Mucosa of rectum (tissue), 2 donors: Measurements from ENCODE around the gene GANAB.
"Not testable (repeated sequence)": the region's sequence is repeated elsewhere in the genome, so short reads cannot be mapped to it uniquely, and the experiment has no call there.

Source experiments
- H3K27ac ChIP-seq, 2 donors: one replicate each; pipeline ENCODE4 v1.7.0; 2013; ENCODE audit warnings: inconsistent platforms in 2 of 2, low read depth in 2 of 2, low read length in 2 of 2
- H3K27me3 ChIP-seq, 2 donors: one replicate each; pipeline ENCODE4 v1.7.0; 2013; ENCODE audit warnings: low read length in 2 of 2; ENCODE audit not compliant: control insufficient read depth in 2 of 2, insufficient read depth in 2 of 2
- H3K36me3 ChIP-seq, 2 donors: one replicate each; pipeline ENCODE4 v1.7.0; 2013; ENCODE audit warnings: low read length in 2 of 2; ENCODE audit not compliant: control insufficient read depth in 2 of 2, insufficient read depth in 2 of 2
- H3K4me1 ChIP-seq, 2 donors: one replicate each; pipeline ENCODE4 v1.7.0; 2013; ENCODE audit warnings: low read length in 2 of 2, mild to moderate bottlenecking in 1 of 2; ENCODE audit not compliant: control insufficient read depth in 2 of 2, insufficient read depth in 2 of 2
- H3K4me3 ChIP-seq, 2 donors: one replicate each; pipeline ENCODE4 v1.7.0; 2013; ENCODE audit warnings: low read length in 2 of 2
- H3K9ac ChIP-seq, 2 donors: one replicate each; pipeline ENCODE4 v1.7.0; 2013; ENCODE audit warnings: low read length in 2 of 2, low read depth in 1 of 2, mild to moderate bottlenecking in 1 of 2
- H3K9me3 ChIP-seq, 2 donors: one replicate each; pipeline ENCODE4 v1.7.0; 2013; ENCODE audit warnings: low read length in 2 of 2; ENCODE audit not compliant: control insufficient read depth in 2 of 2
- donor health status: healthy.
- donor health status: Normal muscosa, but diverticular disease.

GANAB gene

DNA sequence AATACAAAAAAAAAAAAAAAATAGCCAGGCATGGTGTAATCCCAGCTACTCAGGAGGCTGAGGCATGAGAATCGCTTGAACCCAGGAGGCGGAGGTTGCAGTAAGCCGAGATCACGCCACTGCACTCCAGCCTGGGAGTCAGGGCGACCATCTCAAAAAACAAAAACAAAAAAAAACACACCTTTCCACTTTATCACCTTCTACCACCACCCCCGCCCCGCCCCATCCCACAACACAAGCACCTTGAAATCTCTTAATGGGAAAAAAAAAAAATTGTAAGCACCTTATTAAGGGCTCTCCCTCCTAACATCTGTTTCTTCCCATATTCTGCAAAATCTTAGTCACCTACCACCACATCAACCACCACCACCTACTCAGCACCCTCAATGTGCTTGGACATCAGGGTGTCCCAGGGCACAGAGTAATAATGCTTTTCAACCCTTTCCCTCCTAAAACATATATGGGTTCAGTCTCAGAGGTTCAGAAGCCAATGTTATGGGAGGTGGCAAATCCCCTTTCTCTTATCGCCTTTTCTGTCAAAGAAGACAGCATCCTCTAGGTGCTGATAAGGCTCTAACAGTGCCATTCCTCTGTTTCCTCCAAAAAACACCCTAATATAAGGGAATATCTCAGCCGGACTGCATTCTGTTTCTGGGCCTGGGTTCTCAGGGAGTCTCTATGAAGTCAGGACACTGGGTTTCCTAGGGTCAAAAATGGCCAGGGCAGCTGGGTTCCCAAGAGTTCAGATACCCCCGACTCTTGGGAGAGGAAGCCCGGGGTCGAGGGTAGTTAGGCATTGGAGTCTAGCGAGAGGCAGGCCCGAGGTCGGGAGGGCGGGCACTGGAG lies 6.0 kb upstream of the GANAB start:
- Histone ChIP-seq H3K4me3 (peak overlapping the region; percentile 91 to 92), H3K4me1 (peaks cover 12% of the 10 kb centered on the region in 2 donors), H3K36me3 (peaks cover 8 to 22% of the 10 kb centered on the region in 2 donors), H3K9ac (peak overlapping the region; percentile 83 to 92), H3K27ac (peak overlapping the region; percentile 82 to 90), H3K9me3 (no peaks in the 10 kb centered on the region), H3K27me3 (no peaks in the 10 kb centered on the region)

- H3K27me3 ChIP-seq, H3K4me3 ChIP-seq, H3K9me3 ChIP-seq, H3K27ac ChIP-seq, H3K9ac ChIP-seq: not testable (repeated sequence)
- Histone ChIP-seq H3K36me3 (peaks cover 8 to 22% of the 10 kb centered on the region in 2 donors), H3K4me1 (peaks cover 20 to 22% of the 10 kb centered on the region in 2 donors)
Observed at GRCh38 chr11:62650283-62650682, 3.9 kb upstream of the GANAB start.

GRCh38 chr11:62649486-62649885 lies 3.1 kb upstream of the GANAB start:
- Histone ChIP-seq H3K27me3 (no peaks in the 10 kb centered on the region), H3K9ac (no peak overlapping the region), H3K4me1 (peaks cover 23 to 27% of the 10 kb centered on the region in 2 donors), H3K27ac (no peak overlapping the region), H3K36me3 (peaks cover 8 to 23% of the 10 kb centered on the region in 2 donors), H3K4me3 (no peak overlapping the region), H3K9me3 (no peaks in the 10 kb centered on the region)

DNA sequence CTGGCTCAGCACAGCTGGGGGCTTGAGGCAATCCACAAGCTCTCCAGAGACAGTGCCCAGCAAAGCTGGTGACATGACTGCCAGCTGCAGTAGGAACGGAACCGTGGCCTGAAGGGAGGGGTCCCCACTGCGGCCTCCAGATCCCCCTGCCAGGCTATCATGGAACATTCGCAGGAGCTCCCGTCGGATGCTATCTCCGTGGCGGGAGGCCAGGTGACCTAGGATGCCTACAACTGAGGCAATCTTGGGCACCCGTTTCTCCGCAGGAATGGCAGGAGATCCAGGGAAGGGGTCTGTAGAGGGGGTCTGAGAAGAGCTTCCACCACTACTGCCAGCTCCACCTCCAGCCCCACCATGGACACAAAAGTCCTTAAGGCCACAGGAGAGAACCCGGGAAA lies 2.6 kb upstream of the GANAB start:
- H3K9me3 ChIP-seq: no peaks in the 10 kb centered on the region
- H3K27ac ChIP-seq: no peak overlapping the region
- H3K9ac ChIP-seq: no peak overlapping the region
- H3K4me3 ChIP-seq: no peak overlapping the region
- H3K4me1 ChIP-seq: peaks cover 23 to 27% of the 10 kb centered on the region in 2 donors
- peaks cover 8 to 25% of the 10 kb centered on the region in 2 donors for H3K36me3 ChIP-seq
- no peaks in the 10 kb centered on the region for H3K27me3 ChIP-seq

DNA sequence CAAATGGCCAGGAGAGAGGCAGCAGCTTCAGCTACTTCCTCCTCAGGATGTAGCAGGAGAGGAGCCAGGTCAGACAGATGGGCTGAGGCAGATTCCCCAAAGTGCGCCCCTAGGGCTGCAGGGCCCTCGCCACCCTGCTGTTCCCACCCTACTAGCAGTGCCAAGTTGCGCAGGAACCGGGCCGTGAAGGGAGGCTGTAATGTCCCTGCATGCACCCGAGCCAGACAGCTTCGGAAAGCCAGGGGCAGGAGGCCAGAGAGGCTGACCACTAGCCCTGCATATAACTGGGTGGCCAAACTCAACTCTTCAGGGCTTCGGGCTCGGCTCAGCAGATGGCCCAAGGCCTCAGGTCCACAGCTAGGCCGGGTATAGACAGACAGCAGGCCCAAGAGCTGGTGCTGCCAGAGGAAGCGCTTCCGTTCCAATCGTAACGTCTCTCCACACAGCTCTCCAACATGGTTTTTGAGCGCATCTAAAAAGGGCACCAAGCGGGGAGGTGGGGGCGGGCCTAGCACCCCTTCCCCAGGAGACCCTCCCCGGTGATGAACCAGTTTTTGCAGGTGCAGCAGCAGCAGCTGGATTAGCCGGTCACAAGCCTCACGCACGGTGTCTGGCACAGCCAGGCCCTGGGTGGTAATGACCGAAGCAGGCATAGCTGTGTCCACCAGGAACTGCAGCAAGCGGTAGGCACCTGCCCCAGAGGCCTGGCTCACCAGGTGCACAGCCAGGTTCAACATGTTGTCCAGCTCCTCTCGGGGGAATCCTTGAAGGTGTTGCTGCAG lies 2.0 kb upstream of the GANAB start:
- Histone ChIP-seq H3K9me3 (no peaks in the 10 kb centered on the region), H3K36me3 (peaks cover 8 to 25% of the 10 kb centered on the region in 2 donors), H3K4me1 (peaks cover 23 to 27% of the 10 kb centered on the region in 2 donors), H3K27me3 (no peaks in the 10 kb centered on the region), H3K4me3 (no peak overlapping the region), H3K9ac (no peak overlapping the region), H3K27ac (no peak overlapping the region)

DNA sequence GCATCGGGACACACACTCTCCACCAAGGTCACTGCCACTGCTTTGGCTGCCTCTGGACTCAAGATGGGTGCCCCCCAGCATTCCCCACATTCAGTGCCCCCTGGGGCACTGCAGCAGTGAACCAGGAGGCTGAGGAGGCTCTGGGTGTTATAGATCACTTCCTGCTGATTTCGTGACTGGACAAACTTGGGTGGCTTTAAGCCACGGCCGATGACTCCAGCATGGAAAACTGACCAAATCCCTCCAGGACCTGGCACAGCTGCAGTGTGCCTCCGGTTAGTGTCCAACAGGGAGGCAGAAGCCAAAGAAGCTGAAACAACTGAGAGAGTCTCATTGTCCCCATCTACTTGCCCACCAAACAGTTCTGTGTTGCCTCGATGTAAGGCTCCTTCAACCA lies 1.2 kb upstream of the GANAB start:
- no peaks in the 10 kb centered on the region for H3K9me3 ChIP-seq
- peaks cover 11 to 30% of the 10 kb centered on the region in 2 donors for H3K36me3 ChIP-seq
- H3K4me1 ChIP-seq: peaks cover 22 to 26% of the 10 kb centered on the region in 2 donors
- H3K4me3 ChIP-seq: no peak overlapping the region
- no peak overlapping the region for H3K27ac ChIP-seq
- H3K27me3 ChIP-seq: no peaks in the 10 kb centered on the region
- H3K9ac ChIP-seq: no peak overlapping the region

GRCh38 chr11:62646825-62647608 lies 604 bp upstream of the GANAB start:
- Histone ChIP-seq H3K9me3 (no peaks in the 10 kb centered on the region), H3K4me1 (peaks cover 16 to 20% of the 10 kb centered on the region in 2 donors), H3K4me3 (peak overlapping the region; percentile 1 to 6), H3K9ac (no peak overlapping the region), H3K27ac (no peak overlapping the region), H3K27me3 (no peaks in the 10 kb centered on the region), H3K36me3 (peaks cover 12 to 30% of the 10 kb centered on the region in 2 donors)

GRCh38 chr11:62645671-62645945 lies 805 bp downstream of the GANAB start:
- Histone ChIP-seq H3K4me1 (peaks cover 11 to 16% of the 10 kb centered on the region in 2 donors), H3K36me3 (peaks cover 12 to 30% of the 10 kb centered on the region in 2 donors), H3K27me3 (no peaks in the 10 kb centered on the region), H3K4me3 (peak overlapping the region; percentile 72 to 94), H3K27ac (peak overlapping the region; percentile 70 to 91), H3K9me3 (no peaks in the 10 kb centered on the region), H3K9ac (peak overlapping the region; percentile 84 to 85)

DNA sequence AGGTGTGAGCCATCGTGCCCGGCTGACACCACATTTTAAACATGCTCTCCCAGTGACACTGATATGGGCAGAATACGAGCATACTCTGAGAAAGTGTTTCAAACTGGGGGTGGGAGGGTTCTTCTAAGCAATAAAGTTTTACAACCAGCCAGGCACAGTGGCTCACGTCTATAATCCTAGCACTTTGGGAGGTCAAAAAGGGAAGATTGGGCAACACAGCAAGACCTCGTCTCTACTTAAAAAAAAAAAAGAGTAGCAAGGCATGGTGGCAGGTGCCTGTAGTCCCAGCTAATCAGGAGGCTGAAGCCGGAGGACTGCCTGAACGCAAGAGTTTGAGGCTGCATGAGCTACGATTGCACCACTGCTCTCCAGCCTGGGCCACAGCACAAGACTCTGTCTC lies 2.2 kb downstream of the GANAB start:
- H3K9ac ChIP-seq: no peak overlapping the region

More for the DNA sequence above, 2.2 kb downstream of the GANAB start:
- Histone ChIP-seq H3K36me3 (peaks cover 11 to 27% of the 10 kb centered on the region in 2 donors), H3K4me3 (no peak overlapping the region), H3K9me3 (no peaks in the 10 kb centered on the region), H3K27me3 (no peaks in the 10 kb centered on the region), H3K27ac (no peak overlapping the region), H3K4me1 (peaks cover 11 to 16% of the 10 kb centered on the region in 2 donors)
